ENCODE data around the gene ITSN1. TPM values are rescaled to one million over a fixed set of nuclear protein-coding genes. Genes with fewer than 3 reads are reported as not detected.

Gene ITSN1
- total RNA-seq, 1 experiment from 2014 or later = 30.6 TPM

- Mint-ChIP-seq H3K9me3 (ENCODE audit: low read depth, unreplicated experiment) (no peaks in the 10 kb centered on the region), H3K27ac (ENCODE audit: unreplicated experiment) (no peak overlapping the region), H3K4me3 (ENCODE audit: low read depth, unreplicated experiment) (no peak overlapping the region), H3K4me1 (ENCODE audit: low read depth, unreplicated experiment) (no peaks in the 10 kb centered on the region), H3K27me3 (ENCODE audit: unreplicated experiment) (peaks cover 31% of the 10 kb centered on the region), H3K36me3 (ENCODE audit: insufficient read depth, unreplicated experiment) (no peaks in the 10 kb centered on the region)
- intact Hi-C loops (cut with micrococcal nuclease; ENCODE audit: unreplicated experiment) = no loop called here
- CTCF ChIA-PET = no interaction called here
- no TSS peak for BruUV-seq (replicated peaks)
- no peak for TF ChIP-seq CTCF (IDR thresholded peaks at IDR 0.05; ENCODE audit: unreplicated experiment)
- DNase-seq = no peak
Observed at GRCh38 chr21:33881689-33882440, 239.6 kb downstream of the ITSN1 start.

DNA sequence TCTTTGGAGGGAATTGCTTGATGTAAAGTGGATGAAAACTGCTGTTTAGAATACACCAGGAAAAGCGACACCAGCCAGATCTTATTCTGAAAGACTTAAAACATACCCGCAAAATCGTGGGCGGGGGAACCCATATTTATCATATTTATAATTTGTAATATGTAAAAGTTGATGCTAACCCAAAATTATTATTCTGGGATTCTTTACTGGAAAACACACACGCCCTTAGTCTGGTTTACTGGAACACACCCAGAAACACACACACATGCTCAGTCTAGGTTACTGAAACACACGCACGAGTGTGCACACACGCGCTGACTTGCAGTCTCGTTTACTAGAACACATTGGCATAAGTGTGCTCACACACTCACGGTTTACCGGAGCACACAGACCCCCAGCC, 240.8 kb downstream of the ITSN1 start:
- H3K36me3 Mint-ChIP-seq (ENCODE audit: insufficient read depth, unreplicated experiment) = no peaks in the 10 kb centered on the region
- intact Hi-C loops (cut with micrococcal nuclease; ENCODE audit: unreplicated experiment) = no loop called here
- no peaks in the 10 kb centered on the region for H3K4me1 Mint-ChIP-seq (ENCODE audit: low read depth, unreplicated experiment)
- no TSS peak for BruUV-seq (replicated peaks)
- TF ChIP-seq CTCF (IDR thresholded peaks at IDR 0.05; ENCODE audit: unreplicated experiment) = no peak
- H3K4me3 Mint-ChIP-seq (ENCODE audit: low read depth, unreplicated experiment) = no peak overlapping the region
- CTCF ChIA-PET = no interaction called here
- no peak for DNase-seq
- H3K27ac Mint-ChIP-seq (ENCODE audit: unreplicated experiment) = no peak overlapping the region
- peaks cover 21% of the 10 kb centered on the region for H3K27me3 Mint-ChIP-seq (ENCODE audit: unreplicated experiment)
- no peaks in the 10 kb centered on the region for H3K9me3 Mint-ChIP-seq (ENCODE audit: low read depth, unreplicated experiment)

- BruUV-seq (replicated peaks) = no TSS peak
- TF ChIP-seq CTCF (IDR thresholded peaks at IDR 0.05; ENCODE audit: unreplicated experiment) = no peak
- H3K27ac Mint-ChIP-seq (ENCODE audit: unreplicated experiment) = no peak overlapping the region
- intact Hi-C loops (cut with micrococcal nuclease; ENCODE audit: unreplicated experiment) = no loop called here
- CTCF ChIA-PET = no interaction called here
- peaks cover 14% of the 10 kb centered on the region for H3K27me3 Mint-ChIP-seq (ENCODE audit: unreplicated experiment)
- no peak for DNase-seq
- no peaks in the 10 kb centered on the region for H3K36me3 Mint-ChIP-seq (ENCODE audit: insufficient read depth, unreplicated experiment)
- H3K4me3 Mint-ChIP-seq (ENCODE audit: low read depth, unreplicated experiment) = no peak overlapping the region
- no peaks in the 10 kb centered on the region for H3K4me1 Mint-ChIP-seq (ENCODE audit: low read depth, unreplicated experiment)
- no peaks in the 10 kb centered on the region for H3K9me3 Mint-ChIP-seq (ENCODE audit: low read depth, unreplicated experiment)
Observed at GRCh38 chr21:33884376-33885171, 242.3 kb downstream of the ITSN1 start.

- no peak overlapping the region for H3K27ac Mint-ChIP-seq (ENCODE audit: unreplicated experiment)
- no peaks in the 10 kb centered on the region for H3K36me3 Mint-ChIP-seq (ENCODE audit: insufficient read depth, unreplicated experiment)
- DNase-seq = no peak
- intact Hi-C loops (cut with micrococcal nuclease; ENCODE audit: unreplicated experiment) = no loop called here
- H3K27me3 Mint-ChIP-seq (ENCODE audit: unreplicated experiment) = peaks cover 14% of the 10 kb centered on the region
- no peaks in the 10 kb centered on the region for H3K9me3 Mint-ChIP-seq (ENCODE audit: low read depth, unreplicated experiment)
- CTCF ChIA-PET = no interaction called here
- BruUV-seq (replicated peaks) = no TSS peak
- no peak for TF ChIP-seq CTCF (IDR thresholded peaks at IDR 0.05; ENCODE audit: unreplicated experiment)
- no peaks in the 10 kb centered on the region for H3K4me1 Mint-ChIP-seq (ENCODE audit: low read depth, unreplicated experiment)
- no peak overlapping the region for H3K4me3 Mint-ChIP-seq (ENCODE audit: low read depth, unreplicated experiment)
Observed at GRCh38 chr21:33885172-33885514, 242.8 kb downstream of the ITSN1 start.
